Measurements from ENCODE around the gene ENDOV. TPM values are rescaled to one million over a fixed set of nuclear protein-coding genes. Genes with fewer than 3 reads are reported as not detected.

The ENDOV gene
- total and polyA plus RNA-seq, 2 of the 13 experiments (the other 11 are each of a cell fraction or from before 2014, with no cell fraction given) = 15.1 to 17.1 TPM

DNA sequence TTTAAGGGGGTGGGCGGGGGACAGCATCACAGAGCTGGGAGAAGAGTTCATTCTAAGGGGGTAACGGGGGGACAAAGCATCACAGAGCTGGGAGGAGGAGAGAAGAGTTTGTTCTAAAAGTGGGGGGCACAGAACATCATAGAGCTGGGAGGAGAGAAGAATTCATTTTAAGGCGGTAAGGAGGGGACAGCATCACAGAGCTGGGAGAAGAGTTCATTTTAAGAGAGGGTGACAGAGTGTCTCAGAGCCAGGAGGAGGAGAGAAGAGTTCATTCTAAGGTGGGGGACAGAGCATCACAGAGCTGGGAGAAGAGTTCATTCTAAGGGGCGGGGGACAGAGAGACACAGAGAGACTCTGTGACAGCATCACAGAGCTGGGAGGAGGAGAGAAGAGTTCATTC lies 27.8 kb downstream of the ENDOV start (continued):
- TF ChIP-seq GZF1 (CRISPR knock-in tag; IDR thresholded peaks at IDR 0.05) = no peak

DNA sequence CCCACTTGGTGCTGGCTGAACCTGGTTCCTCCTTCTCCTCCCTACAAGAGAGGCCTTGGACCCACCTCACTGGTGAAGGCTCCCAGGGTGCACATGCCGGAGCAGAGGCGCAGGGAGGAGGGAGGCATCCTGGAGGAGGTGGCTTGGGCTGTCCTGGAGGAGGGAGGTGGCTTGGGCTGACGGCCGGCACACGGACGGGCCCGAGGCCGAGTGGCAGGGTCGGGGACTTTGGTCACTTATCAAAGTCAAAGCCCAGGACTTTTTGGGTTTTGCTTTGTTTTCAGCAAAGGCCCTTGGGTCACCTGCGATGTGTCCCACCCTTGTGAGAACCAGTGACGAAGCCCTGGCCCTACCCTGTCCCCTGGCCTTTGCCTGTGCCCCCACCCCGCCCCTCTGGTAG lies 28.5 kb downstream of the ENDOV start:
- Histone ChIP-seq H3K4me3 (replicated peaks in 1 of 3; ENCODE audit: insufficient read depth in 1 of 3, low read depth in 2 of 3, low read length in 3 of 3) (no peak overlapping the region), H2AFZ (ENCODE audit: low read length) (no peak overlapping the region), H3K9ac (ENCODE audit: insufficient read depth, low read depth, low read length) (no peak overlapping the region), H3K4me2 (ENCODE audit: low read depth, low read length) (no peak overlapping the region), H3K36me3 (replicated peaks in 1 of 2; ENCODE audit: control insufficient read depth in 1 of 2, insufficient read depth in 2 of 2, low read length in 2 of 2) (no peaks in the 10 kb centered on the region), H3K9me3 (ENCODE audit: low read length) (no peaks in the 10 kb centered on the region), H3K27ac (ENCODE audit: extremely low read length, insufficient read depth, low read length) (no peak overlapping the region), H4K20me1 (ENCODE audit: insufficient read depth, low read length) (peaks cover 14% of the 10 kb centered on the region; the same call in 1 of the 2 replicates), H3K4me1 (ENCODE audit: insufficient read depth, low read length) (peaks cover 13% of the 10 kb centered on the region), H3K27me3 (ENCODE audit: control insufficient read depth in 1 of 2, insufficient read depth in 2 of 2, low read length in 2 of 2) (peaks cover 8 to 18% of the 10 kb centered on the region in 2 experiments; a peak in 3 of 5 replicates), H3K79me2 (ENCODE audit: insufficient read depth, low read length) (no peaks in the 10 kb centered on the region)
- intact Hi-C loops (cut with micrococcal nuclease; ENCODE audit: unreplicated experiment) (no loop called here), in situ Hi-C loops (cut with HindIII; ENCODE audit: extremely low pct_ligation_motif_present, low pct_unique_long_range_greater_than_20kb) (no loop called here)
- ATAC-seq (no peak), DNase-seq (ENCODE audit: low spot score) (no peak), FAIRE-seq (no peak)
- no TSS peak for BruUV-seq (replicated peaks)
- 7% methylated on average over 11 of the region's 12 CpGs for whole genome bisulfite sequencing (ENCODE audit: low lambda C conversion rate)
- CTCF ChIA-PET (ENCODE audit: low intra/inter-chr PET ratio, low total read pairs) = no interaction called here
- POLR2A ChIA-PET = interaction anchor here (1.2 kb wide), 1 partner anchor 101 kb away, joined by 3 read pairs; the partner anchor contains the start of gene RPTOR
- TF ChIP-seq POLR2AphosphoS2 (IDR thresholded peaks at IDR 0.05; ENCODE audit: low read depth, low read length) = no peak
- no peak for TF ChIP-seq MAF1 (CRISPR knock-in tag; IDR thresholded peaks at IDR 0.05; ENCODE audit: borderline replicate concordance)
- TF ChIP-seq XRCC5 (optimal IDR thresholded peaks at IDR 0.05; ENCODE audit: low read length) = no peak
- no peak for TF ChIP-seq GPN1 (CRISPR knock-in tag; IDR thresholded peaks at IDR 0.05; ENCODE audit: borderline replicate concordance)
- no peak for TF ChIP-seq ZNF160 (CRISPR knock-in tag; IDR thresholded peaks at IDR 0.05)
- TF ChIP-seq, protein P1, sequence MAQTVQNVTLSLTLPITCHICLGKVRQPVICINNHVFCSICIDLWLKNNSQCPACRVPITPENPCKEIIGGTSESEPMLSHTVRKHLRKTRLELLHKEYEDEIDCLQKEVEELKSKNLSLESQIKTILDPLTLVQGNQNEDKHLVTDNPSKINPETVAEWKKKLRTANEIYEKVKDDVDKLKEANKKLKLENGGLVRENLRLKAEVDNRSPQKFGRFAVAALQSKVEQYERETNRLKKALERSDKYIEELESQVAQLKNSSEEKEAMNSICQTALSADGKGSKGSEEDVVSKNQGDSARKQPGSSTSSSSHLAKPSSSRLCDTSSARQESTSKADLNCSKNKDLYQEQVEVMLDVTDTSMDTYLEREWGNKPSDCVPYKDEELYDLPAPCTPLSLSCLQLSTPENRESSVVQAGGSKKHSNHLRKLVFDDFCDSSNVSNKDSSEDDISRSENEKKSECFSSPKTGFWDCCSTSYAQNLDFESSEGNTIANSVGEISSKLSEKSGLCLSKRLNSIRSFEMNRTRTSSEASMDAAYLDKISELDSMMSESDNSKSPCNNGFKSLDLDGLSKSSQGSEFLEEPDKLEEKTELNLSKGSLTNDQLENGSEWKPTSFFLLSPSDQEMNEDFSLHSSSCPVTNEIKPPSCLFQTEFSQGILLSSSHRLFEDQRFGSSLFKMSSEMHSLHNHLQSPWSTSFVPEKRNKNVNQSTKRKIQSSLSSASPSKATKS (CRISPR knock-in tag; IDR thresholded peaks at IDR 0.05) = no peak
